ENCODE measurements around the gene C1QTNF6. TPM values are rescaled to one million over a fixed set of nuclear protein-coding genes. Genes with fewer than 3 reads are reported as not detected.
A peak's percentile ranks its signal among the peaks of the same experiment; 100 is the strongest.

C1QTNF6 gene
- polyA plus RNA-seq, 1 of the 3 experiments (the other 2 are of a cell fraction): 47.7 TPM

DNA sequence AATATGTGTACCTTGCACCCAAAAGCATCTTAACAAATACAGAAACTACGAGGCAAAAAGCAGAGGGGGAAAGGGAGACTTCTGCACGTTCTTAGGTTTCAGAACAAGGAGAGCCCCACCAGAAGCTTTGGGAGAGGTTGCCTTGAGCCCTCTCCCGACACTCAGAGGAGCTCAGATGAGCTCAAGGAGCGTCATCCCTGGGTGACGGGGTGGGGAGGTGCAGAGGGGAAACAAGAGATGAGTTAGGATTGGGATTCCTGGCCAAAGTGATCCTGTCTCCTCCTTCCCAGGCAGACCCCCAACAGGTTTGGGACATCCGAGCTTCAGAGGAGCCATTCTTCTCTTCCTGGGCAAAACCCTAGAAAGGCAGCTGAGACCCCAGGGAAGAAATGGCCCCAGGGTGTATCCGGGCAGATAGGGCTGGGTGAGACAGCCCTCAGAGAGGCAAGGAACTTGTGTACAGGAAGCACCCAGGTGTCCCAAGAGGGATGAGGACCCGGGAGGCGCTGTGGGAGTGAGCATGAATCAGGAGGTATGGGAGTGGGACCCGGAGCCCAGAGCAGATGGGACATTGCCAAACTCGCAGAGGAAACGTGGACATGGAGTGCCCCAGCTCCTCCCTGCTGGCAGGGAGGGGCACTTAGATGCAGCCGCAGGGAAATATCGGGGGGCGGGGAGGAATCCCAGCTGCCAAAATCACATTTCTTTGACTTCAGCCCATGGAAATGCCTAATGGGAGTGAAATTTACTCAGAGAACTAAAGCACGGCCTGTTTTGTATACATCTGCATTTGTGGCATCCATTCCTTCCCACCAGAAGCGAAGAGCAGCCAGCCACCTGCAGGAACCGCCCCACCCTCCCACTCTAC lies 12.4 kb downstream of the C1QTNF6 start:
- no peak for TF ChIP-seq EZH2phosphoT487 (IDR thresholded peaks at IDR 0.05; ENCODE audit: borderline replicate concordance, low read depth)
- no peak for TF ChIP-seq TCF12 (IDR thresholded peaks at IDR 0.05)
- TF ChIP-seq SIN3A (IDR thresholded peaks at IDR 0.05; ENCODE audit: borderline replicate concordance, low read depth, low read length): no peak
- TF ChIP-seq, protein P1, sequence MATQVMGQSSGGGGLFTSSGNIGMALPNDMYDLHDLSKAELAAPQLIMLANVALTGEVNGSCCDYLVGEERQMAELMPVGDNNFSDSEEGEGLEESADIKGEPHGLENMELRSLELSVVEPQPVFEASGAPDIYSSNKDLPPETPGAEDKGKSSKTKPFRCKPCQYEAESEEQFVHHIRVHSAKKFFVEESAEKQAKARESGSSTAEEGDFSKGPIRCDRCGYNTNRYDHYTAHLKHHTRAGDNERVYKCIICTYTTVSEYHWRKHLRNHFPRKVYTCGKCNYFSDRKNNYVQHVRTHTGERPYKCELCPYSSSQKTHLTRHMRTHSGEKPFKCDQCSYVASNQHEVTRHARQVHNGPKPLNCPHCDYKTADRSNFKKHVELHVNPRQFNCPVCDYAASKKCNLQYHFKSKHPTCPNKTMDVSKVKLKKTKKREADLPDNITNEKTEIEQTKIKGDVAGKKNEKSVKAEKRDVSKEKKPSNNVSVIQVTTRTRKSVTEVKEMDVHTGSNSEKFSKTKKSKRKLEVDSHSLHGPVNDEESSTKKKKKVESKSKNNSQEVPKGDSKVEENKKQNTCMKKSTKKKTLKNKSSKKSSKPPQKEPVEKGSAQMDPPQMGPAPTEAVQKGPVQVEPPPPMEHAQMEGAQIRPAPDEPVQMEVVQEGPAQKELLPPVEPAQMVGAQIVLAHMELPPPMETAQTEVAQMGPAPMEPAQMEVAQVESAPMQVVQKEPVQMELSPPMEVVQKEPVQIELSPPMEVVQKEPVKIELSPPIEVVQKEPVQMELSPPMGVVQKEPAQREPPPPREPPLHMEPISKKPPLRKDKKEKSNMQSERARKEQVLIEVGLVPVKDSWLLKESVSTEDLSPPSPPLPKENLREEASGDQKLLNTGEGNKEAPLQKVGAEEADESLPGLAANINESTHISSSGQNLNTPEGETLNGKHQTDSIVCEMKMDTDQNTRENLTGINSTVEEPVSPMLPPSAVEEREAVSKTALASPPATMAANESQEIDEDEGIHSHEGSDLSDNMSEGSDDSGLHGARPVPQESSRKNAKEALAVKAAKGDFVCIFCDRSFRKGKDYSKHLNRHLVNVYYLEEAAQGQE (IDR thresholded peaks at IDR 0.05; ENCODE audit: low read depth, low read length): no peak
- Histone ChIP-seq H3K36me3 (replicated peaks in 1 of 2; ENCODE audit: control insufficient read depth in 1 of 2, insufficient read depth in 2 of 2, low read length in 1 of 2) (peaks cover 0 to 3% of the 10 kb centered on the region in 2 experiments), H3K4me1 (ENCODE audit: control insufficient read depth in 1 of 2, insufficient read depth in 2 of 2, low read depth in 1 of 2, low read length in 1 of 2) (peaks cover 0 to 41% of the 10 kb centered on the region in 2 experiments; a peak in 1 of 4 replicates), H3K9me3 (no peaks in the 10 kb centered on the region), H3K79me2 (ENCODE audit: insufficient read depth) (no peaks in the 10 kb centered on the region), H3K9ac (no peak overlapping the region), H2AFZ (ENCODE audit: low read depth) (no peak overlapping the region), H3K4me2 (no peak overlapping the region), H3K9me2 (no peaks in the 10 kb centered on the region), H3K4me3 (ENCODE audit: low read depth in 2 of 2, low read length in 1 of 2) (no peak overlapping the region), H3F3A (replicated peaks; ENCODE audit: insufficient read depth) (no peaks in the 10 kb centered on the region), H4K20me1 (ENCODE audit: insufficient read depth) (no peaks in the 10 kb centered on the region), H3K27ac (ENCODE audit: low read depth in 2 of 2, low read length in 1 of 2) (peak overlapping the region in 1 of 2 experiments; percentile 36; a peak in 1 of 4 replicates), H3K27me3 (ENCODE audit: insufficient read depth) (no peaks in the 10 kb centered on the region)
- POLR2A ChIA-PET: interaction anchor here (0.7 kb wide), 1 partner anchor 13 kb away, joined by 3 read pairs; the partner anchor contains the start of gene C1QTNF6
- DNase-seq: peak; percentile 8
- CTCF ChIA-PET: interaction anchor here (0.8 to 19.4 kb wide), 4 partner anchors 10 to 374 kb away, joined by 3 to 190 read pairs (median 5); no protein-coding TSS in a partner anchor
- 85% methylated on average over 17 of the region's 18 CpGs for WGBS (ENCODE audit: low lambda C conversion rate)

DNA sequence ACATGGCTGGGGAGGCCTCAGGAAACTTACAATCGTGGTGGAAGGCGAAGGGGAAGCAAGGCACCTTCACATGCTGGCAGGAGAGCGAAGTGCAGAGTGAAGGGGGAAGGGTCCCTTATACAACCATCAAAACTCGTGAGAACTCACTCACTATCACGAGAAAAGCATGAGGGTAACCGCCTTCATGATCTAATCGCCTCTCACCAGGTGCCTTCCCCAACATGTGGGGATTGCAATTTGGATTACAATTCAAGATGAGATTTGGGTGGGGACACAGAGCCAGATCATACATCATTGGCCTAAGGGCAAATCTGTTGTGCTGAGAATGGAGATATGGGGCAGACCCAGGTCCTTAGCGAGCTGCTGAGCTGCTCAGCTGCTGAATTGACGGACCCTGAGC lies 13.1 kb downstream of the C1QTNF6 start:
- DNase-seq: peak; percentile 27
- Histone ChIP-seq H3K27me3 (ENCODE audit: insufficient read depth) (no peaks in the 10 kb centered on the region), H3K79me2 (ENCODE audit: insufficient read depth) (no peaks in the 10 kb centered on the region), H3K9ac (no peak overlapping the region), H3K36me3 (replicated peaks in 1 of 2; ENCODE audit: control insufficient read depth in 1 of 2, insufficient read depth in 2 of 2, low read length in 1 of 2) (no peaks in the 10 kb centered on the region), H3K9me3 (no peaks in the 10 kb centered on the region), H4K20me1 (ENCODE audit: insufficient read depth) (no peaks in the 10 kb centered on the region), H3F3A (replicated peaks; ENCODE audit: insufficient read depth) (no peaks in the 10 kb centered on the region), H3K9me2 (no peaks in the 10 kb centered on the region), H3K4me1 (ENCODE audit: control insufficient read depth in 1 of 2, insufficient read depth in 2 of 2, low read depth in 1 of 2, low read length in 1 of 2) (peaks cover 0 to 38% of the 10 kb centered on the region in 2 experiments; a peak in 1 of 4 replicates), H3K4me2 (no peak overlapping the region), H3K27ac (ENCODE audit: low read depth in 2 of 2, low read length in 1 of 2) (no peak overlapping the region), H3K4me3 (ENCODE audit: low read depth in 2 of 2, low read length in 1 of 2) (no peak overlapping the region), H2AFZ (ENCODE audit: low read depth) (no peak overlapping the region)
- 93% methylated on average over 9 of the region's 9 CpGs for WGBS (ENCODE audit: low lambda C conversion rate)
- POLR2A ChIA-PET: interaction anchor here (0.7 kb wide), 1 partner anchor 13 kb away, joined by 3 read pairs; the partner anchor contains the start of gene C1QTNF6
- CTCF ChIA-PET: interaction anchor here (0.8 to 19.4 kb wide), 3 partner anchors 9 to 375 kb away, joined by 3 to 190 read pairs (median 7); no protein-coding TSS in a partner anchor
- no peak for TF ChIP-seq CTCF (IDR thresholded peaks at IDR 0.05)
- no peak for TF ChIP-seq YY1 (IDR thresholded peaks at IDR 0.05; ENCODE audit: low read depth)
- no peak for TF ChIP-seq SIN3A (IDR thresholded peaks at IDR 0.05; ENCODE audit: borderline replicate concordance, low read depth, low read length)
- no peak for TF ChIP-seq FOSL2 (IDR thresholded peaks at IDR 0.05; ENCODE audit: borderline replicate concordance, low read depth)
- no peak for TF ChIP-seq NRF1 (IDR thresholded peaks at IDR 0.05; ENCODE audit: low read depth, low read length)
- no peak for TF ChIP-seq POLR2AphosphoS5 (IDR thresholded peaks at IDR 0.05; ENCODE audit: low read depth, low read length)
- no peak for TF ChIP-seq SMC3 (IDR thresholded peaks at IDR 0.05; ENCODE audit: low read depth, low read length)
- TF ChIP-seq GATA2 (CRISPR knock-in tag; IDR thresholded peaks at IDR 0.05): no peak
- no peak for TF ChIP-seq MAX (IDR thresholded peaks at IDR 0.05; ENCODE audit: low read depth)
- TF ChIP-seq, protein P2, sequence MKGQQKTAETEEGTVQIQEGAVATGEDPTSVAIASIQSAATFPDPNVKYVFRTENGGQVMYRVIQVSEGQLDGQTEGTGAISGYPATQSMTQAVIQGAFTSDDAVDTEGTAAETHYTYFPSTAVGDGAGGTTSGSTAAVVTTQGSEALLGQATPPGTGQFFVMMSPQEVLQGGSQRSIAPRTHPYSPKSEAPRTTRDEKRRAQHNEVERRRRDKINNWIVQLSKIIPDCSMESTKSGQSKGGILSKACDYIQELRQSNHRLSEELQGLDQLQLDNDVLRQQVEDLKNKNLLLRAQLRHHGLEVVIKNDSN (IDR thresholded peaks at IDR 0.05; ENCODE audit: borderline replicate concordance, low read depth): no peak
- no peak for TF ChIP-seq FOXM1 (IDR thresholded peaks at IDR 0.05; ENCODE audit: low read depth)
- no peak for TF ChIP-seq ZBTB33 (IDR thresholded peaks at IDR 0.05; ENCODE audit: borderline replicate concordance, low read depth)
